HG02870 (cell line): Measurements from ENCODE around the gene CENPF.

Experiments used
- ATAC-seq: cut with Tn5 transposase; IDR thresholded peaks from one replicate; pipeline ENCODE4 v1.9.1; 2021; ENCODE audit warnings: mild to moderate bottlenecking, moderate library complexity; ENCODE audit not compliant: unreplicated experiment

The CENPF gene

DNA sequence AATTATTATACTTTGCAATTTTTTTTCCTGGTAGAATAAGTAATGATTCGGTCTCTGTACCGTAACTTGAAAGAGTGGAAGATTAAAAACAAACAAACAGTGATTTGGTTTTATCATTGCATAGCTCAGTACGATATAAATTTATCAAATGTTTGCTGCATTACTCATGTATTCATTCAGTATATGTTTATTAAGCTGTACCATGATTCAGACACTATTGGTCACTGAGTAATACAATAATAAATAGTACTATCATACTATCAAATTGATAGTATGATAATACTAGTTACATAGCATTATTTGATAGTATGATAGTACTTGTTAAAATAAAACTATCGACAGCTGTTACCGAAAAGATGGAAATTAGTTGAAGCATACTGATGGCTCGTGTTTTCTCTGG is 12.1 kb downstream of the CENPF start:
- no peak for ATAC-seq

DNA sequence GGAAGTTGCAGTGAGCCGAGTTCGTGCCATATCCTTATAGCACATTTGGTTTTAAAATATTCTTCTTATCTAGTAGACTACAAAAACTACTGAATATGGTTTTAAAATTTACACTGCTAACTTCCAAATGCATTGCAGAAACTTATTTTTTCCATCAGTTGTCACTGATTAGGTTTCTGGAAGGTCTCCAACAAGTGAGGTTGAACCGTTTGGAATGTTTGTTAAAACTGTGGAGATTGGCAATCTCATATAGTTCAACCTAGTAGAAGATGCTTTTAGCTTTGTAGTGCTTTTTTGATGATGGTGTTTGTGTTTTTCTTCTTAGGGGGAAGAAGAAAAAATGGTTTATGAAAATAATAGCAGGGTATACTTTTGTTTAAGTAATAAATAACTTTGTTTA is 12.9 kb downstream of the CENPF start:
- no peak for ATAC-seq

DNA sequence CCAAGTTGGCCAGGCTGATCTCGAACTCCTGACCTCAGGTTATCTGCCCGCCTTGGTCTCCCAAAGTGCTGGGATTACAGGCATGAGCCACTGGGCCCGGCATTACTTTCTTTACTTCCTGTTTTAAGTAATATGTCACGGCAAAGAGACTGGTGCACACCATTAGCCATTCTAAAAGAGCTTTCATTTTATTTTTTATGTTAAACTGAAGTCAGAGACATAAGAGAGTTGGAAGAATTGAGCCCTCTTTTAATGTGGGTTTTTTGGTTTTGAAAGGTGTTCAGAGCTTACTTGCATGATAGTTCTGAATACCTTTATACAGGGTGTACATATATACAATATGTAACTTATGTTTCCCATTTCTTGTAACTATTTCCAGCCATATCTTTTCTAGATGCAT is 14.3 kb downstream of the CENPF start:
- no peak for ATAC-seq

DNA sequence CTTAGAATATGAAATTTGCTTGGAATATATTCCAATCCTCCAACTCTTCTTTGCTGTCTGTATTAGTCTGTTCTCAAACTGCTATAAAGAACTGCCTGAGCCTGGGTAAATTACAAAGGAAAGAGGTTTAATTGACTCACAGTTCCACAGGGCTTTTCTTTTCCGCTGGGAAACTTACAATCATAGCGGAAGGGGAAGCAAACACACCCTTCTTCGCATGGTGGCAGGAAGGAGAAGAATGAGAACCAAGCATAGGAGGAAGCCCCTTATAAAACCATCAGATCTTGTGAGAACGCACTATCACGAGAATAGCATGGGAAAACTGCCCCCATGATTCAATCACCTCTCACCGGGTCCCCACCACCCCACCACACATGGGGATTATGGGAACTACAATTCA is 14.8 kb downstream of the CENPF start:
- ATAC-seq: no peak

DNA sequence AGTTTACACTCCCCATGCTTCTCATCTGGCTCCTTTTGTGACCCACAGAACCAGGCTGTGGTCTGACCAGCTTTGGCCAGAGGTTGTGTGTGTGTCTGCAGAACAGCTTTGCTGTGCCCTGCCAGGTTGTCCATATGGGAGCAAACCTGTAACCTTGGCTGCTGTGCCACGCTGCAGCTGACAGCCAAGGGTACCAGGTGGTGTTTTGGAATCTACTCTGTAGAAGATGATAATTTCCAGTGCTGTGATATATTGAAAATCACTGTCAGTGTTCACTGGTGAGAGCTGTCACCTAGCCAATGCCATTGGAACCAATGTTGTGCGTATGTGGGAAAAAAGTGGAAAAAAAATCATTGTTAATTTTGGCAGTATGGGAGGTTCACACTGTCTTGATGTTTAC is 18.2 kb downstream of the CENPF start:
- no peak for ATAC-seq

DNA sequence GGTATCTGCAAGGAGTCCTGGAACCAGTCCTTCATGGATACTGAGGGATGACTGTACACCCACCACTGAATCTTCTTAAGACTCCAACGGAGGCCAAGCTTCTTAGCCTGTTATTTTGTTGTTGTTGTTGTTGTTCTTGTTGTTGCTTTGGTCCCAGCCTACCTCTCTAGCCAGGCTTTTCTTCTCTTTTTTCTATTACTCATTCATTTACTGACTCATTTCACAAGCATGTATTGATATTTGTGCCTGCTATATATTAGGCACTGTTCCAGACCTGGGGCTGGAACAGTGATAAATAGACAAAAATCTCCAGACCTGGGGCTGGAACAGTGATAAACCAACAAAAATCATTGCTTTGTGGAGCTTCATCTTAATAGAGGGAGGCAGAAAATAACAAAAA is 20.4 kb downstream of the CENPF start:
- ATAC-seq: no peak

DNA sequence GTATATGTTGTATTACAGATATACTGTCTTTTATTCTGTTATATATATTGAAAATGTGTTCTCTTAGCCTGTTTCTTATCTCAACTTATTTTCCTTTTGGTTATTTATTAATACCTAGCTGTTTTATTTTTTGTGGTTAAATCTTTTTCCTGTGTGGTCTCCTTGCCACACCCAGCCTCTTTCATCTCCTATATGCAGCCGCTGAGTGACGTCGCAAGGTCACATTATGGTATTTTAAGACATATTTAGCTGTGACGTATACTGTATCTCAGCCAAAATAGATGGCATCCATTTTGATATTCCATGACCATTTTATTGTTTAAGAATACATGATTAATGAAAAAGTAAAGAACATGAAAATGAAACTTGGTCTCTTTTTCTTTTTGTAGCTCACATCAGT is 29.1 kb downstream of the CENPF start:
- ATAC-seq: no peak

DNA sequence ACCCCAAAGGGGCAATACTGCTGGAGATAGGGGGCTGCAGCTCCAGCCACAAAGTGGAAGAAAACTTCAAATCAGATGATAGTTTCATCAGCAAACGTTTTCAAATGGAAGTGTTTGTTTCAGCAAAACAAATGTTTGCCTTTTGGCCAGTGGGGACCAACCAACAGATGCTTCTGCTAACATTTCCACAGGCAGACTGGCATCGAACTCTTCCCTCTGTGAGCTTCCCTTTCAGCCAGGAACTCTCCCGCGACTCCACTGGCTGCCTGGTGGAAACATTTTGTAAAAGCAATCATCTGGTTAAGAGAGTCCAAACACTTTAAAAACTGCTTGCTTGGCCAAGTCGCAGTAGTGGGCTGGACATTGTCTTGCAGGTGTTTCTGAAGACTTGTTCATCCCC is 30.7 kb downstream of the CENPF start:
- ATAC-seq: no peak

DNA sequence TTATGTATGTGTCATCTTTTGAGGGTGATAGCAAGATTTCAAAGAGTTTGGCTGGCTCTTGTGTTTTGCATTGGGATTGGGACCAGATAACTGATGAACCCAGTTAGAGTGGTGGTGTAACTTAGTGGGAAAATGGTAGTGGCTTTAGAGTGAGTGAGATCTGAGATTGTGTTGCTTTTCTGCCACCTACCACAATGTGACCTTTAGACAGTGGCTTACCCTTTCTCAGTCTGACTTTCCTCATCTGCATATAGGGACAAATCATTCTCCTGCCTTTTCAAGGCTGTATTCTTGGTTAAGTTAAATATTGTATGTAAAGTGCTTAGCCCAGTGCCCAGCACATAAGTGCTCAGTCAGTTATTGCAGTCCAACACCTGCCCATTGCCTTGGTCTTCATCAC is 31.3 kb downstream of the CENPF start:
- peak; percentile 44 for ATAC-seq

DNA sequence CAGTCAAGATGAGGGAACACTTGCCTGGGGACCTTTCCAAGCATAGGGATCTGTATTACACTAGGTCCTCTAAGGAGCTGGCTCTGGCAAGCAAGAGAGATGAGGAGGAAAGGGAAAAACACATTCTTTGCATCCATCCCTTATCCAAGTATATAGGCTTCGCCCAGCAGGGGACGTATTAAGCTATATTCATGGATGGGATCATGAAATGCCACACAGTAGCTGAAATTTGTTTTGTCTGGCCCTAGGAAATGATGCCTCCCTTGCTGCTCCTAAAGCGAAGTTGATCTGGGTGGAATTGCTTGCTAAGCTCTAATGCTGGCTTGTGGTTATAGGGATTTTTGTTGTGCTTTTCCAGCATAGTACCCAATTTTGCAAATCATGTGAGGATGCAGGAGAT is 32.1 kb downstream of the CENPF start:
- ATAC-seq: no peak

DNA sequence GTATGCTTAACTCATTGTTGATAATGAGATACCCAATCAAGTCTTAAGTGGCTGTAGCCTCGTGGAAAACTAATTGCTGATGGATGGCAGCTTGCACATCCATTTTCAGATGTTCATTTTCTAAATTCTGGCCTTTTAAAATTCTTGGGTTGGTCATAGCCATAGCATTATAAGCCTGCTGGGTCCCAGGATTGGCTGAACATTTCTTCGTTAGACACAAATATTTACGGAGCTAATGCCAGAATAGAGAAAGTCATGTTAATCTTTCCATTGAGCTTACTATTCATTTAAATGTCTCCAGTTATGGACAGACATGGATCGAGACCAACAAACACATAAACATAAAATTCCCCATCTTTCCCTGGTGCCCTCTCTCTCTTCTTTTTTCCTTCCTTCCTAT is 32.5 kb downstream of the CENPF start:
- no peak for ATAC-seq

DNA sequence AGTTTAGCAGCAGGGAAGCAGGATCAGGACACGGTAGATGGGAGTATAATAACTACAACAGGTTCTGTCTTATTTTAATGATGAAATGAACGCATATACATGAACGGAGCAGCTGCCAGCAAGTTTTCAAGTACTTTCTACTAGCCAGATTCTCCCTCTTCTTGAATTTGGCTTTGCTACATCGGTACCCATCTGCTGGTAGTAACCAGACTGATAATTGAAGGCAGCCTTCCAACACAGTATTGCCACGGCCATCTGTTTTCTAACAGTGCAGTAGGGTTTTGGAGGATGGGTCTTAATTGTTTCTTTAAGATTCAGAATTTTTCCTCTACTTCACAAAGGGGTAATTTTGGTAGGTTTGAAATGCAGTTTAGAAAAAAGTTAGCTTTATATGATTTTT is 33.4 kb downstream of the CENPF start:
- ATAC-seq: no peak

DNA sequence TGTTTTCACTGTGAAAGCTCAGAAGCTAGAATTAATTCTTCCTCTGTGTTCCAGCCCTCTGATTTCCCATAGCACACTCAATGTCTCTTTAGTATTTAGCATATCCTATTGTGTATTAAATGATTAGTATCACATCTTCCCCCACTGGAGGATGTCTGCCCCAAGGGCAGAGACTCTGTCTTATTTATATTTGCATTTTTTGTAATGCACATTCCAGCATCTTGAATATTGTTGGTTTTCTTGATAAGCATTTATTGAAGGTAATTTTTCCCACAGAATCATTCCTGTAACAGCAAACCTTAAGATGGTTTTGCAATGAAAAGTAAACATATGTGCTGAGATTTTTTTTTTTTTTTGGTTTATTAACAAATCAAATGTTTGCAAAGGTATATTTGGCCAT is 34.1 kb downstream of the CENPF start:
- no peak for ATAC-seq

DNA sequence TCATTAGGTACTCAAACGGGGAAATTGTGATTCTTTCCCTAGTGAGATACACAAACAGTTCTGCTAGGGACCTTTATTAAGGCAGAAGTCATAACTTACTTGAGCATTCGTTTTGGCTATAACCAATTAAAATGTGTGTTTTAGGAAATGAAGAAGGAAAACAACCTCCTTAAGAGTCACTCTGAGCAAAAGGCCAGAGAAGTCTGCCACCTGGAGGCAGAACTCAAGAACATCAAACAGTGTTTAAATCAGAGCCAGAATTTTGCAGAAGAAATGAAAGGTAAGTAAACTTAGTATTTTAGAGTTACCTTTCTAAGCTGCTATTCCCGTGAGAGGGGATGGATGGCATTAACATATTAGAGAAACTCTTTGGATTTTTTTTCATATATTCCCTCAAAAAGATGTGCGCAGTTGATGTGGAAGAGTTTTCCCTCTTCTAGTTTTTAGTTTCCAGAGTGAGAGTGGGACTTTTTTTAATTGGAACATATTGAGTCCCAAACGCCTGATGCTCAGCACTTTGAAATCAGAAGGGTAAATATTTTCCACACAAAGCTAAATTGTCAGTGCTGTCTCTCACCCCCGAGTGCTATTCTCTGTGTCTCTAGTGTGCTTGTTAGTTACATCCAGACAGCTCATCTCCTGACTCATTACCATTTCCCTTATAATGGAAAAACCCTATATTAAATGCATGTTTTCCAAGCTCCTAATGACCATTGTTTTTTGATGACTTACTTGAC is 34.9 kb downstream of the CENPF start:
- peak; percentile 58 for ATAC-seq

DNA sequence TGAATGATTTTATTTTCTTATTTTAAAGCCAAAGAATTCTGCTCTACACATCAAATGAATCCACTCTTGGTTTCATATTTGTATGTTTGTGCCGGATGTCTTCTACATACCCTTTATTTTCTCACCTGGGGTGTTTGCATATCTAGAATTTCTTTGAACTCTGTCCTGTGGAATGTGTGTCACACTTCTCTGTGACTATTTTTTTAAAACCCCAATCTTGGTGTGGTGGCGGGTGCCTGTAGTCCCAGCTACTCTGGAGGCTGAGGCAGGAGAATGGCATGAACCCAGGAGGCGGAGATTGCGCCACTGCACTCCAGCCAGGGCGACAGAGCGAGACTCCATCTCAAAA is 35.4 kb downstream of the CENPF start:
- ATAC-seq: no peak

DNA sequence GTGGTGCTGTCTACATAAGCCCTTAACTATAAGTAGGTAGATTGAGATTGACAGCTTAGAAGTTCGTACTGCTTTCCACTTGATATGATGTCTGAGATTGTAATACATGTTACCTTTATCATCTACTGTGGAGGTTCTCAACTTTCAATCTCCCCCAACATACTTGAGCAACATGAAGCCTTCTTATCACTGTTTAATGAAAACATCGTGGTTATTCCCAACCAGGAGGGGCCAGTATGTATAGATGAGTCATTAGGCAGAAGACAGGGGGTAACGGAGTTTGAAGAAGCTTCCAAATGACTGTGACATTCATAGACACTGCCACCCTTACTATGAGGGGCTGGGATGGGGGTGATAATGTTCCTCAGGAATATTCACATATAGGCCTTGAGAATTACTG is 36.0 kb downstream of the CENPF start:
- no peak for ATAC-seq

DNA sequence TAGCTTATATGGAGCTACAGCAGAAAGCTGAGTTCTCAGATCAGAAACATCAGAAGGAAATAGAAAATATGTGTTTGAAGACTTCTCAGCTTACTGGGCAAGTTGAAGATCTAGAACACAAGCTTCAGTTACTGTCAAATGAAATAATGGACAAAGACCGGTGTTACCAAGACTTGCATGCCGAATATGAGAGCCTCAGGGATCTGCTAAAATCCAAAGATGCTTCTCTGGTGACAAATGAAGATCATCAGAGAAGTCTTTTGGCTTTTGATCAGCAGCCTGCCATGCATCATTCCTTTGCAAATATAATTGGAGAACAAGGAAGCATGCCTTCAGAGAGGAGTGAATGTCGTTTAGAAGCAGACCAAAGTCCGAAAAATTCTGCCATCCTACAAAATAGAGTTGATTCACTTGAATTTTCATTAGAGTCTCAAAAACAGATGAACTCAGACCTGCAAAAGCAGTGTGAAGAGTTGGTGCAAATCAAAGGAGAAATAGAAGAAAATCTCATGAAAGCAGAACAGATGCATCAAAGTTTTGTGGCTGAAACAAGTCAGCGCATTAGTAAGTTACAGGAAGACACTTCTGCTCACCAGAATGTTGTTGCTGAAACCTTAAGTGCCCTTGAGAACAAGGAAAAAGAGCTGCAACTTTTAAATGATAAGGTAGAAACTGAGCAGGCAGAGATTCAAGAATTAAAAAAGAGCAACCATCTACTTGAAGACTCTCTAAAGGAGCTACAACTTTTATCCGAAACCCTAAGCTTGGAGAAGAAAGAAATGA is 37.6 kb downstream of the CENPF start:
- ATAC-seq: no peak

DNA sequence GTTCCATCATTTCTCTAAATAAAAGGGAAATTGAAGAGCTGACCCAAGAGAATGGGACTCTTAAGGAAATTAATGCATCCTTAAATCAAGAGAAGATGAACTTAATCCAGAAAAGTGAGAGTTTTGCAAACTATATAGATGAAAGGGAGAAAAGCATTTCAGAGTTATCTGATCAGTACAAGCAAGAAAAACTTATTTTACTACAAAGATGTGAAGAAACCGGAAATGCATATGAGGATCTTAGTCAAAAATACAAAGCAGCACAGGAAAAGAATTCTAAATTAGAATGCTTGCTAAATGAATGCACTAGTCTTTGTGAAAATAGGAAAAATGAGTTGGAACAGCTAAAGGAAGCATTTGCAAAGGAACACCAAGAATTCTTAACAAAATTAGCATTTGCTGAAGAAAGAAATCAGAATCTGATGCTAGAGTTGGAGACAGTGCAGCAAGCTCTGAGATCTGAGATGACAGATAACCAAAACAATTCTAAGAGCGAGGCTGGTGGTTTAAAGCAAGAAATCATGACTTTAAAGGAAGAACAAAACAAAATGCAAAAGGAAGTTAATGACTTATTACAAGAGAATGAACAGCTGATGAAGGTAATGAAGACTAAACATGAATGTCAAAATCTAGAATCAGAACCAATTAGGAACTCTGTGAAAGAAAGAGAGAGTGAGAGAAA is 38.4 kb downstream of the CENPF start:
- ATAC-seq: no peak

DNA sequence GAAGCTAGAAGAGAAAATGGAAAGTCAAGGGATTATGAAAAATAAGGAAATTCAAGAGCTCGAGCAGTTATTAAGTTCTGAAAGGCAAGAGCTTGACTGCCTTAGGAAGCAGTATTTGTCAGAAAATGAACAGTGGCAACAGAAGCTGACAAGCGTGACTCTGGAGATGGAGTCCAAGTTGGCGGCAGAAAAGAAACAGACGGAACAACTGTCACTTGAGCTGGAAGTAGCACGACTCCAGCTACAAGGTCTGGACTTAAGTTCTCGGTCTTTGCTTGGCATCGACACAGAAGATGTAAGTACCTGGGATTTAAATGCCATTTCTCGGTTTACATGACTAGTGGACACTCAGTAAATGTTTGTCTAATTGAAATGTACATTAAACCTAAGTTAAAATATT is 40.0 kb downstream of the CENPF start:
- no peak for ATAC-seq

DNA sequence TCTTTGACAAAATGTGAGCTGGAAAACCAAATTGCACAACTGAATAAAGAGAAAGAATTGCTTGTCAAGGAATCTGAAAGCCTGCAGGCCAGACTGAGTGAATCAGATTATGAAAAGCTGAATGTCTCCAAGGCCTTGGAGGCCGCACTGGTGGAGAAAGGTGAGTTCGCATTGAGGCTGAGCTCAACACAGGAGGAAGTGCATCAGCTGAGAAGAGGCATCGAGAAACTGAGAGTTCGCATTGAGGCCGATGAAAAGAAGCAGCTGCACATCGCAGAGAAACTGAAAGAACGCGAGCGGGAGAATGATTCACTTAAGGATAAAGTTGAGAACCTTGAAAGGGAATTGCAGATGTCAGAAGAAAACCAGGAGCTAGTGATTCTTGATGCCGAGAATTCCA is 42.7 kb downstream of the CENPF start:
- ATAC-seq: no peak

DNA sequence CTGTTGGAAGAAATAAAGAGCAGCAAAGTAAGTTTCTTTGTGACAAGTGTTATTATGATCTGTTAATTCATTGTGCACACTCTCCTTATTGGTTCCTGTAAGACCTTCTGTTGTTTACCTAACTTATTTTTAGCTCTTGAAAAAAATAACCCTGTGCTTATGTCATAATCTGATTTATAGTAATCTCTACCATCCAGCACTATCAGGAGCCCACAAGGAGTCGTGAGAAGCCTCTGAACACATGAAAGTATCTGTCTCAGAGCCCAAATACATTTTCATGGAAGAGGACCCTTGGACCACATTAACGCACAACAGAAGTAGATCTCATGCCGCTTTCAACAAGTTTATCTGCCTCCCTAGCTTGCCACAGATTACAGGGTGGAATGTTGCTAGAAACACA is 45.8 kb downstream of the CENPF start:
- ATAC-seq: no peak

DNA sequence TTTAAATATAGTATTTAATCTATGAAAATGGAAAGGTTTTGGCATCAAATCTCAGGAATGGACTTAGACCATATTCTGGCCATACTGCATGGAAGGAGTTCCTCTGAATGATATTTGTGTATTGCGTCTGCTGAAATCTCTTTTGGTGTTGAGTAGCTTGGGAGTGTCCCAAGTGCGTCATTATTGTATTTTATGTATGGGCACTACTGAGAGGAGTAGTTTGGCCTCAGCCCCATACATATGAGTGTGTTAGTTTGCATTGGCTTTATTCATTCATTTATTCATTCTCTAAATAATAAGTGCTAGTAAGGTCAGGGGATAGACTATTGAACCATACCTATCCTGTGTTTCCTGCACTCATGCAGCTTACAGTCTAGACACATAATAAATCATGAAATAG is 46.6 kb downstream of the CENPF start:
- no peak for ATAC-seq
